GM12891 (cell line): Measurements from ENCODE around the gene KIRREL2.

Experiments
- POLR2A ChIP-seq: IDR thresholded peaks from 2 replicates; pipeline ENCODE4 v1.6.1; 2011; ENCODE audit warnings: low read depth, low read length, control low read depth
- POLR2AphosphoS5 ChIP-seq: IDR thresholded peaks from 2 replicates; pipeline ENCODE4 v1.6.1; 2011; ENCODE audit warnings: low read depth, low read length, control low read depth
- SPI1 ChIP-seq: IDR thresholded peaks from 2 replicates; pipeline ENCODE4 v1.6.1; 2011; ENCODE audit warnings: low read depth, low read length, control low read depth
- TAF1 ChIP-seq: IDR thresholded peaks from 2 replicates; pipeline ENCODE4 v1.6.1; 2011; ENCODE audit warnings: low read depth, low read length, control low read depth

DNA sequence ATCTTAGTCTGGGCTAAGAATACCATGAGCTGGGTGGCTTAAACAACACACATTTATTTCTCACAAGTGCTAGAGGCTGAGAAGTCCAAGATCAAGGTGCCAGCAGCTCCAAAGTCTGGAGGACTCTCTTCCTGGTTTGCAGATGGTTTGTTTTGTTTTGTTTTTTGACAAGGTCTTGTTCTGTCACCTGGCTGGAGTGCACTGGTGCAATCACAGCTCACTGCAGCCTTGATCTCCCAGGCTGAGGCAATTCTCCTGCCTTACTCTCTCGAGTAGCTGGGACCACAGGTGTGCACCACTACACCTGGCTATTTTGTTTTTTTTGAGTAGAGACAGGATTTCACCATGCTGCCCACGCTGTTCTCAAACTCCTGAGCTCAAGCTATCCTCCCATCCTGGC is 27.2 kb downstream of the KIRREL2 start:
- TF ChIP-seq POLR2A = peak; percentile 37; the same call in 1 of the 2 replicates
- TF ChIP-seq TAF1 = no peak
- no peak for TF ChIP-seq SPI1
- TF ChIP-seq POLR2AphosphoS5 = peak; percentile 61
